Measurements from ENCODE around the gene CNTN4.

Gene CNTN4

DNA sequence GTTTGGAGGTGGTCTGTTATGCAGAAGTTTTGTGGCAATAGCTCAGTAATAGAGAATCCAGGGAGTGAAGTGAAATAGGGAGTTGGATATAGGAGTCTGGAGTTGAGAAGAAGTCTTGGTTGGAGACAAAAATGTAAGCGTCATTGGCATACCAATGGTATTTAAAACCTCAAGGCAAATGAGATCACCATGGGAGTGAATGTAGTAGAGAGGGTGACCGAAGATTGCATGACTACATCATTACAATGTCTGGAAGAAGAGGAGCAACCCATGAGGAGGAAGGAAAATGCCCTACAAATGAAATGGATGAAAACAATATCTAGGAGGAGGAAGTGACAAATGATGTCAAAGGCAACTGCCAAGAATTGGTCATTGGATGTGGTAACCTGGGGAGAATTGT lies 54.4 kb downstream of the CNTN4 start:
- TF ChIP-seq, protein P1, sequence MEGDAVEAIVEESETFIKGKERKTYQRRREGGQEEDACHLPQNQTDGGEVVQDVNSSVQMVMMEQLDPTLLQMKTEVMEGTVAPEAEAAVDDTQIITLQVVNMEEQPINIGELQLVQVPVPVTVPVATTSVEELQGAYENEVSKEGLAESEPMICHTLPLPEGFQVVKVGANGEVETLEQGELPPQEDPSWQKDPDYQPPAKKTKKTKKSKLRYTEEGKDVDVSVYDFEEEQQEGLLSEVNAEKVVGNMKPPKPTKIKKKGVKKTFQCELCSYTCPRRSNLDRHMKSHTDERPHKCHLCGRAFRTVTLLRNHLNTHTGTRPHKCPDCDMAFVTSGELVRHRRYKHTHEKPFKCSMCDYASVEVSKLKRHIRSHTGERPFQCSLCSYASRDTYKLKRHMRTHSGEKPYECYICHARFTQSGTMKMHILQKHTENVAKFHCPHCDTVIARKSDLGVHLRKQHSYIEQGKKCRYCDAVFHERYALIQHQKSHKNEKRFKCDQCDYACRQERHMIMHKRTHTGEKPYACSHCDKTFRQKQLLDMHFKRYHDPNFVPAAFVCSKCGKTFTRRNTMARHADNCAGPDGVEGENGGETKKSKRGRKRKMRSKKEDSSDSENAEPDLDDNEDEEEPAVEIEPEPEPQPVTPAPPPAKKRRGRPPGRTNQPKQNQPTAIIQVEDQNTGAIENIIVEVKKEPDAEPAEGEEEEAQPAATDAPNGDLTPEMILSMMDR (IDR thresholded peaks at IDR 0.05; ENCODE audit: low read depth, low read length): no peak
- H3K4me3 ChIP-seq (ENCODE audit: low read depth, low read length): no peak overlapping the region

DNA sequence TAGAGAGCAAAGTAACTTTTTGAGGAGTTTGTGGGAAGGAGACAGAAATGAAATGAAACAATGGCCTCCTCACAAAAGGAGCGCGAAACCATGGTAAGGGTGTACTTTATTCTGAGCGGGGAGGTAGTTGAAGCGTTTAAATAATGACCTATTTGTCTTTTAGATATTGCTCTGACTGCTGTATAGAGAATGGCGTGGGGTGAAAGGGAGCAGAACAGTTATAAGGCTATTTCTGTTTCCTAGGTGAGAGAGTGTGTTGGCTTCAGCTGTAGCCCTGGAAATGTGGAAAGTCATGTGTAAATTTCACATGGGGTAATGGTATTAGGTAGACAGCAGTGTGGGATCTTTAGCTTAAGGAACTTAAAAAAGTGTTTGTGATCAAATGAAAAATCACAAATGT lies 54.9 kb downstream of the CNTN4 start:
- TF ChIP-seq, protein P1 (IDR thresholded peaks at IDR 0.05; ENCODE audit: low read depth, low read length): no peak
- no peak overlapping the region for H3K4me3 ChIP-seq (ENCODE audit: low read depth, low read length)

DNA sequence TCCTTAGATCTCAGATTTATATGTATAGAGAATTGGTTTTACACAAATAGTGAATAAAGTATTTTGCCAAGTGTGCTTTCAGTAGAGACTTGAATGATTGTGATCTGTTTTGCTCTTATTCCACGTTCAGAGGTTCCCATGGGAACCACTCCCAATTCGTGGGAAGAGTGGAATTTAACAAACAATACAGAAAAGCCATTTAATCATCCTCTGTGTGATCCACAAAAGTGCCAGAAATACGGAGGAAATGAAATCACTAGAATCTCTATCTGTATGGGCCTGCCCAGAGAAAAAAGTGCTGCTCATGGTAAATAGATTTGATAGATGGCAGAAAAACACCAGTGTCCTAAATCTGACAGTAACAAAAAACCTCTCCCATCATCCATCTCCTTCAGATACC lies 56.0 kb downstream of the CNTN4 start:
- TF ChIP-seq, protein P1 (IDR thresholded peaks at IDR 0.05; ENCODE audit: low read depth, low read length): no peak
- H3K4me3 ChIP-seq (ENCODE audit: low read depth, low read length): no peak overlapping the region

DNA sequence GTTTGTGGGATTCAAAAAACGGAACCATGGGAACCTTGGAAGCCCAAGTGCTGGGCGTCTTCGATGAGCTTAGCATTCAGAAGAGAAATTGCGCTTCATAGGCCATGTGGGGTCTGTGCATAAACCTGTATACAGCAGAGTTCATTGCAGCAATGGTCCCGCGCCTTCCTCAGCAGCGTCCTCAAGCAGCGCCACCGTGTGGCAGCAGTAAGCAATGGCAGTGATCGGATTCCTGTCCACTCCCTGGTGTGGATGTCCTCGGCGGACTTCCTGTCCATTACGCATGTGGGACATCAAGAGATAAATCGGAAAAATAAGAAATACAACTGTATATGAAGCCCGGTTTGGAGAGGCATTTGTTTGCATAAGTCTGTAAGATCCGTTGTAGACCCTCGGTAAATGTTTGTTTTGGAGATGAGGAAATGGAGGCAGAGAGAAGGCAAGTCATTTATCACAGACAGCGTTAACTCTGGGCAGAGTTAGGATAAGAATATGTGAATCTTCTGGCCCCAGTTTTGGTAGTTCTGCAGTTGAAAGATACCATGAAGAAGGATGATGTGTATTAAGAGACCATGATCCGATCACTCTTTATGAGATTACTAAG lies 57.7 kb downstream of the CNTN4 start:
- H3K4me3 ChIP-seq (ENCODE audit: low read depth, low read length): no peak overlapping the region
- TF ChIP-seq, protein P1 (IDR thresholded peaks at IDR 0.05; ENCODE audit: low read depth, low read length): no peak

DNA sequence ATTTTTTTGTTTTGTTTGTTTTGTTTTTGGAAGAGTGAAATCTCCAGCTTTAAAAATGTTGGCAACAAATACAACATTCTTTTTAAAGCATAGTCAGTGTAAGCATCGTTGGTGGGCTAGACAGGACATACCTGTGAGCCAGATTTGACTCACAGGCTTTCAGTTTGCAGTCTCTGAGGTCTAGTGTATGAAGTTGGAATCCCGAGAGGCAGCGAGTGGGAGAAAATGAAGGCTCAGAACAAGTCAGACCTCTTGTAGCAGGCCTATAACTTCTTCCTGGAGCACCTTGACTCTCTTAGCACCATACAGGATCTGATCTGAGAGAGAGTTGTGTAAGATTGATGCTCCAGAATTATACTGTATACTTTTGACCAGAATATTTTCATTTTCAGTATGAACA lies 60.2 kb downstream of the CNTN4 start:
- TF ChIP-seq, protein P1 (IDR thresholded peaks at IDR 0.05; ENCODE audit: low read depth, low read length): no peak
- no peak overlapping the region for H3K4me3 ChIP-seq (ENCODE audit: low read depth, low read length)

DNA sequence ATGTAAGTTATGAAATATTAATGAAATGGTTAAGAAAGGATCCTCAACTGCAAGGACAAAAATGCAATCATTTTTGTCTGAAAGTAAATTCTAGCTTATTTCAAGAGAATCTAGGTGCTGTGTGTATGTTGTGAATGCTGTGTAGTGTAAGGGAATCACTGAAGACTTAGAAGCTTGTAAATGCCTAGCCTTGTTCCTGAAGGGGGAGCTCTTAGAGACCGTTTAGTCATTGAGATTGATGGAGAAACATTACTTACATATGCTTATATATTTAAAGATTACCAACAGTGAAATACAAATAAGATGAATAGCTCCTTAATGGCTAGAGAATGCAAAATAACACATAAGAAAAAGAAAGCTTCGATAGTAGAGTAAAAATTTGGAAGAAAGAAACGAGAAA lies 67.9 kb downstream of the CNTN4 start:
- TF ChIP-seq, protein P1 (IDR thresholded peaks at IDR 0.05; ENCODE audit: low read depth, low read length): no peak
- no peak overlapping the region for H3K4me3 ChIP-seq (ENCODE audit: low read depth, low read length)

DNA sequence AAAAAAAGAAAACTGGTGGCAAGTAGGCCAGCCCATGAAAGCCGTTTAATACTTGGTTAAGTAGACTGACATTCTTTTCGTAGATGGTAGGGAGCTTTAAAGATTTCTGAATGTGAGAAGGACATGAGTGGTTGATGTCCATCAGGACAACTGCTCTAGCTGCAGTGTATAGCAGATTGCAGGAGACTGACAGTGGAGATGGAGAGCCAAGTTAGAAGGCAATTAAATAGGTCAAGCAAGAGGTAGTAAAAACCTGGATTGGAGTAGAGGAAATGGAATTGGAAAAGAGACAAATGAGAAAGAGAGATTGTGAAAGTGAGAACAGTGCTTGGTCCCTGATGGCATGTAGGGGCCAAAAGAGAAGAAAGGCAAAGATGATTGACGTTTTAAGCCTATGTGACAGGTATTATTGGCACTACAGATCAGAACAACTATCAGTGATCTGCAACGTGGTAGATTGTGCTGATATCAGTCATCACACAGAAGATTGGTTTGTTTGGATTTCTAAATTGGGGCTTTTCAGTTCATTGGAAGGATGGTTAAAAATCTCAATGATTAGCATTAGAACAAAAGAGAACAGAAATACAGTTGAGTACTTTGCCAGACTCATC lies 74.0 kb downstream of the CNTN4 start:
- no peak overlapping the region for H3K4me3 ChIP-seq (ENCODE audit: low read depth, low read length)
- TF ChIP-seq, protein P1 (IDR thresholded peaks at IDR 0.05; ENCODE audit: low read depth, low read length): no peak

Data from WI38 (cell line).